H1 (cell line): Measurements from ENCODE around the gene ZNF423.

ENCODE experiments used
- CTCF ChIP-seq, 3 experiments: IDR thresholded peaks; 1 replicate in 2 of 3; 2 replicates in 1 of 3; pipeline versions ENCODE4 v1.5.1 to v1.6.1; 2011; ENCODE audit warnings: low read length in 3 of 3, mild to moderate bottlenecking in 3 of 3, inconsistent platforms in 2 of 3, low read depth in 1 of 3, moderate library complexity in 1 of 3; ENCODE audit not compliant: insufficient read depth in 1 of 3; ENCODE audit errors: control extremely low read depth in 1 of 3
- EGR1 ChIP-seq: IDR thresholded peaks from 2 replicates; pipeline ENCODE4 v1.6.1; 2011; ENCODE audit warnings: low read depth, low read length, borderline replicate concordance
- HDAC6 ChIP-seq: IDR thresholded peaks from one replicate; pipeline ENCODE4 v1.7.1; 2012; ENCODE audit warnings: low read depth, mild to moderate bottlenecking, inconsistent platforms, low read length, moderate library complexity
- POLR2A ChIP-seq, 2 experiments: IDR thresholded peaks; 1 replicate in 1 of 2; 2 replicates in 1 of 2; pipeline ENCODE4 v1.6.1; 2011; ENCODE audit warnings: low read depth in 2 of 2, low read length in 2 of 2, mild to moderate bottlenecking in 2 of 2; ENCODE audit errors: control extremely low read depth in 1 of 2
- POLR2AphosphoS5 ChIP-seq: IDR thresholded peaks from 2 replicates; pipeline ENCODE4 v1.6.1; 2011; ENCODE audit warnings: low read depth, low read length
- SIN3A ChIP-seq, 2 experiments: IDR thresholded peaks in 1 of 2; conservative IDR thresholded peaks in 1 of 2; 2 replicates each; pipeline ENCODE4 v1.6.1; 2011 to 2012; ENCODE audit warnings: low read length in 2 of 2, improper control_type of control experiment in 1 of 2, low read depth in 1 of 2, mild to moderate bottlenecking in 1 of 2
- SP2 ChIP-seq: IDR thresholded peaks from 2 replicates; pipeline ENCODE4 v1.6.1; 2012; ENCODE audit warnings: mild to moderate bottlenecking, low read length, inconsistent platforms
- TEAD4 ChIP-seq: IDR thresholded peaks from 2 replicates; pipeline ENCODE4 v1.6.1; 2012; ENCODE audit warnings: low read depth, low read length, inconsistent platforms, mixed read lengths
- YY1 ChIP-seq: IDR thresholded peaks from 2 replicates; pipeline ENCODE4 v1.6.1; 2011; ENCODE audit warnings: low read depth, mild to moderate bottlenecking, low read length

DNA sequence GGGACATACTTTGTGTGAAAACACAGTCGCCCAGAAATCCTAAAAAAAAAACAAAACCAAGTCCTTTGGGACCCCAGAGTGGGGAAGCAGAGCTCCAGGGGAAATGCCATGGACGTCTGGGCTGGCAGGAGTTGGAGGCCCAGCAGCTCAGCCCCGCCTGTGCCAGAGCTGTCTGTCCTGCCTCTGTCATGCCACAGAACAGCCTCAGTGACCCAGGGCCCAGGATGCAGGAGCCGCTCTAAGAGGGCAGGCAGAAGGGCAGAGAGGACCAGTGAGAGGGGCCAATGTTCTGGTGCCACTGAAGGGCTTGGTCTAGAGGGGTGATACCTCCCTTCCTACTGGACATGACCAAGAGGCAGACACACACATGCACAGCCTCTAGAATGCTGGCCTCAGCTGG lies 316.2 kb downstream of the ZNF423 start:
- TF ChIP-seq EGR1 (no peak), CTCF (IDR thresholded peaks at IDR 0.05; ENCODE audit: control extremely low read depth in 1 of 3, insufficient read depth in 1 of 3, low read depth in 1 of 3, low read length in 3 of 3) (no peak), SIN3A (conservative IDR thresholded peaks at IDR 0.05 in 1 of 2, IDR thresholded peaks at IDR 0.05 in 1 of 2; ENCODE audit: low read depth in 1 of 2, low read length in 2 of 2) (no peak), HDAC6 (no peak), POLR2AphosphoS5 (no peak), POLR2A (IDR thresholded peaks at IDR 0.05; ENCODE audit: control extremely low read depth in 1 of 2, low read depth in 2 of 2, low read length in 2 of 2) (no peak), SP2 (no peak), TEAD4 (no peak), YY1 (no peak)
